ENCODE data around the gene GALP.
"Not testable (repeated sequence)": the region's sequence is repeated elsewhere in the genome, so short reads cannot be mapped to it uniquely, and the experiment has no call there.

Gene GALP

GRCh38 chr19:56148955-56149655, 26.7 kb upstream of the GALP start:
- not testable (repeated sequence) for DNase-seq

- DNase-seq: no peak
Measured at GRCh38 chr19:56149656-56150038, 26.2 kb upstream of the GALP start.

- no peak for DNase-seq
Measured at GRCh38 chr19:56150358-56150757, 25.4 kb upstream of the GALP start.

DNA sequence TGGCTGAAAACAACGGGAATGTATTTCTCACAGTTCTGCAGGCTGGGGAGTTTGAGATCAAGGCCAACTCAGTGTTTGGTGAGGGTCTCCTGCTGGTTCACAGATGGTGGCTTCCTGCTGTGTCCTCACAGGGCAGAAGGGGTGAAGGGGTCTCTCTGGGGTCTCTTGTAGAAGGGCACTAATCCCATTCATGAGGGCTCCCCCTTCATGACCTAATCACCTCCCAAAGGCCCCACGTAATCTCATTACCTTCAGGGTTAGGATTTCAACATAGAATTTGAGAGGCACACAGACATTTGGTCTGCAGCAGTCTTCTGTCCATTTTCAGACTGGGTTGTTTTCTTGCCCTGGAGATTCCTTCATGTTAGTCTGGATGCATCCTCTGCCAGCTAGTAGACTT, 23.2 kb upstream of the GALP start:
- no peak for DNase-seq

- DNase-seq: no peak
Measured at GRCh38 chr19:56153507-56153906, 22.3 kb upstream of the GALP start.

- no peak for DNase-seq
Measured at GRCh38 chr19:56155124-56155687, 20.6 kb upstream of the GALP start.

DNA sequence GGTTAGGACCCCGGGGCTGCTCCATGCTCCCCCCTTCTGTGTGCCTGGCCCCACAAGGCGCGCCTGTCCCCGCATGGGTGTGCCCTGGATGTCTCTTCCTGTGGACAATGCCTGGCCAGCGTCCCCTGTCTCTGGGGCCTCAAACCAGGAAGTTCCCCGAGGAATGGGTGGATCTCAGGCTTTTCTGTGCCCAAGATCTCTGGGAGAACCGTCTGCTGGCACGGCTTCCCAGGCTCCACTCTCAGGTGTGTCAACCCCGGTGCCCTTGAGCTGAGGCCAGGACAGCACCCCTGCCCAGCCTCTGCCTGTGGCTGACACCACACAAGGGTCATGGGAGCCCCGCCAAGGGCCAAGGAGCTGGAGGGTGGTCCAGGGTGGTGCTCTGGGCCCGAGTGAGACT, 19.0 kb upstream of the GALP start:
- DNase-seq: no peak

DNA sequence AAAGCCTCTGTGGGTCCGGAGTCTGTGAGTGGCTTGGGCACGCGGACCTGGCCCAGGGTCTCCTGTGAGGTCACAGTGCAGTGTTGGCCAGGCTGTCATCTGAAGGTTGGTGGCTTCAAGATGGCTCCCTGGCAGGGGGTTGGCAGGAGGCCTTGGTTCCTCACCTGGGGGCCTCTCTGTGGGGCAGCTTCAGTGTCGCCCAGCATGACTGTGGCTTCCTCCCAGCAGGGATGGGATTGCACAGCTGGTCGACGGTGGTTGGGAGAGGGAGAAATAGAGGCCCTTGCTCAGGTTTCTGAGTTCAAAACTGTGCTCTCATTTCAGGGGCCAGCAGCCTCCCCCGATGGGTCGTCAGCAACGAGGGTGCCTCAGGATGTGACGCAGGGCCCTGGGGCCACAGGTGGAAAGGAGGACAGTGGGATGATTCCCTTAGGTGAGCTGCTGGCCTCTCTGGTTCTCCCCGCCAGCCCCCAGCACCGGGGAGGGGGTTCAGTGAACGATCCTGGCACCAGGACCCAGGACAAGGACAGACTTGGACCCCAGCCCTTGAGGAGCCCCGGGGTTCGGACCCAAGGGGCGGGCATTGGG, 17.5 kb upstream of the GALP start:
- no peak for DNase-seq

- no peak for DNase-seq
Measured at GRCh38 chr19:56159009-56159559, 16.7 kb upstream of the GALP start.

DNA sequence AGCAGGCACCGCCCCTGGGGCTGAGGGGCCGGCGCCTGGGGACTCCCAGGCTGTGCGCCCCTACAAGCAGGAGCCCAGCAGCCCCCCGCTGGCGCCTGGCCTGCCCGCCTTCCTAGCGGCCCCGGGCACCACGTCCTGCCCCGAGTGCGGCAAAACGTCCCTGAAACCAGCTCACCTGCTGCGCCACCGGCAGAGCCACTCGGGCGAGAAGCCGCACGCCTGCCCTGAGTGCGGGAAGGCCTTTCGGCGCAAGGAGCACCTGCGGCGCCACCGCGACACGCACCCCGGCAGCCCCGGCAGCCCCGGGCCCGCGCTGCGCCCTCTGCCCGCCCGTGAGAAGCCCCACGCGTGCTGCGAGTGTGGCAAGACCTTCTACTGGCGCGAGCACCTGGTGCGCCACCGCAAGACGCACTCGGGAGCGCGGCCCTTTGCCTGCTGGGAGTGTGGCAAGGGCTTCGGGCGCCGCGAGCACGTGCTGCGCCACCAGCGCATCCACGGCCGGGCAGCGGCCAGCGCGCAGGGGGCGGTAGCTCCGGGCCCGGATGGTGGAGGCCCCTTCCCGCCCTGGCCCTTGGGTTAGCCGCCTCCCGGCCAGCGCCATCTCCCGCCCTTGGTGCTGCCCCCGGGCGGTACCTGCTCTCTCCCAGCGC, 16.1 kb upstream of the GALP start:
- DNase-seq: no peak

DNA sequence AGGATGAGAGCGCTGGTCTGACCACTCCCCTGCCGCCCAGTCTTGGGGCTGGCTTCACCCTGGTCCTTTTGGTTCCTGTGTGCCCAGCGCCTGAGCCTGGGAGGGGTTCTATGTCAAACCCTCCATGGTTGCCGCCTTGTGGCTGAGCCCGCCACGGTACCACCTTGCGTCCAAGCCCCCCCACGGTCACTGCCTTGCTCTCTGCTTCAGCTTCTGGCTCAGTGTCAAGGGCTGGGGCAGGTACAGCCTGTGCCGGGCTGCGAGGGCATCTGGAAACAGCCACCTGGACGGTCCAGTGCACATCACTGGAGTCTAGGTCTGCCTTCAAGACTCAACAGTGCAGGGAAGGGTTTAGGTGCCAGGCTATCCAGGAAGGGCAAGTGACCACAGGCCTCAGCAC, 14.3 kb upstream of the GALP start:
- no peak for DNase-seq

- DNase-seq: peak in 1 of 2 donors; percentile 24
Measured at GRCh38 chr19:56162258-56162657, 13.6 kb upstream of the GALP start.

DNA sequence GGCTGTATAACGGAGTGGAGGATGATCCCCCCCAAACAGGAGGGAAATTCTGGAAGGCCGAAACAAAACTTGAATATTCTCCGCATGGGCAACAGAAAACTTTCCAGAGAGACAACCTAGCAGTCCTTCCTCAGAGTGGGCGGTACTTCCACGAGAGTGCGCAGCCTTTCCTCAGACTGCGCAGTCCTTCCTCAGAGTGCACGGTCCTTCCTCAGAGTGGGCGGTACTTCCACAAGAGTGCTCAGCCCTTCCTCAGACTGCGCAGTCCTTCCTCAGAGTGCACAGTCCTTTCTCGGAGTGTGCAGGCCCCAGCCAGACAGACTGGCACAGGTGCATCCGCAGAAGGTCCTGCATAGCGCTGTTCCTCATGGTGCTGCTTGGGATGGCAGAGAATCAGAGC, 12.7 kb upstream of the GALP start:
- DNase-seq: no peak

DNA sequence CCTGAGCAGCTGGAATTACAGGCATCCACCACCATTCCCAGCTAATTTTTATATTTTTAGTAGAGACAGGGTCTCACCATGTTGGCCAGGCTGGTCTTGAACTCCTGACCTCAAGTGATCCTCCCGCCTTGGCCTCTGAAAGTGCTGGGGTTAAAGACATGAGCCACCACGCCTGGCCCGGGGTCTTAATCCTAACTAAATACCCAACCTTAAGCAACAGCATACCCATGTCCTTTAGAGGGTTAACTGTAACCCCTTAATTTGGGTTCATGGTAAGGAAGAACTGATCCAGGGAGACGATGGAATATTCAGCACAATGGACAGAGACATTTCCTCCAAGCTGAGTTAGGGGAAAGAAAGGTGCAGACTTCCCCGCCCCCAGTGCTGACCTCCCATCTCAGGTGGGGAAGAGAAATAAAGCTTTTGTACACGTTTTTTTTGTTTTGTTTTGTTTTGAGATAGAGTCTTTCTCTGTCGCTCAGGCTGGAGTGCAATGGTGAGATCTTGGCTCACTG, 8.7 kb upstream of the GALP start:
- no peak for DNase-seq

GRCh38 chr19:56170261-56170660, 5.5 kb upstream of the GALP start:
- no peak for DNase-seq

DNA sequence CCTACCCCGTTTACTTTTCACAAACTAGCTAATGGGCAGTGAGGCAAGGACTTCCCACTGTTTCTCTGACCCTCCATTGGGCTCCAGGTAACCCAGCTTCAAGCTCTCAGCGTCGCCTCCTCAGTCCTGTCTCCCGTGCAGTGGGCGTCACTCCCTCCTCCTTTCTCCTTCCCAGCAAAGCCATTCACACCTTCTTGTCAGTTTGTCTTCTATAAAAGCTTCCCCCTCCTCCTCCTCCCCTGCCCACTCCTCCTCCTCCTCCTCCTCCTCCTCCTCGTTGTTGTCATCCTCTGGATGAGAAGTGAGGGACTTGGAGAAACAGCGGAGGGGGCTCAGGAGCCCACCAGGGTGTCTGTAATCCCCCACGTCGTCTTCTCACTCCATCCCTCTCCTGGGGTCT, 1.7 kb upstream of the GALP start:
- no peak for DNase-seq

DNA sequence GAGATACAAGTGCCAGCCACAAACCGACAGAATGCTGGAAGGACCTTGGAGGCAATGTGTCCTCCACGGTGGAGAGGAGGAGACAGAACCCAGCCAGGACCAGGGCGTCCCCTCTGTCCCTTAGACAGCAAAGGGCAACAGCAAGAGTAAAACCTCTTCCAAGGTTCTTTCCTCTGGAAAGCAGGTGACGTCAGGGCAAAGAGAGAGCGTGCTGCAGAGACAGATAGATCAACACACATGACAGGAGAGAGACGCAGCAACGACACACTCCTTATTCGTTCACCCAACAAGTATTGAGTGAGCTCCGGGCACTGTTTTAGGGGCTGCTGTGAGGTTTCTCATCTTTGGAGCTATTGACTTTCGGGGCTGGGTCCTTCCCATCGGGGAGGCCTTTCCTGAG, 1.3 kb upstream of the GALP start:
- DNase-seq: no peak

DNA sequence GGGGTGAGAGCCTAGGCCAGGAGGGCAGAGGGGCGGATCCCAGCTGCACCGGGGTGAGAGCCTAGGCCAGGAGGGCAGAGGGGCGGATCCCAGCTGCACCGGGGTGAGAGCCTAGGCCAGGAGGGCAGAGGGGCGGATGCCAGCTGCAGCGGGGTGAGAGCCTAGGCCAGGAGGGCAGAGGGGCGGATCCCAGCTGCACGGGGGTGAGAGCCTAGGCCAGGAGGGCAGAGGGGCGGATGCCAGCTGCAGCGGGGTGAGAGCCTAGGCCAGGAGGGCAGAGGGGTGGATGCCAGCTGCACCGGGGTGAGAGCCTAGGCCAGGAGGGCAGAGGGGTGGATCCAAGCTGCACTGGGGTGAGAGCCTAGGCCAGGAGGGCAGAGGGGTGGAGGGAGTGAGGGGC, 502 bp downstream of the GALP start:
- not testable (repeated sequence) for DNase-seq

DNA sequence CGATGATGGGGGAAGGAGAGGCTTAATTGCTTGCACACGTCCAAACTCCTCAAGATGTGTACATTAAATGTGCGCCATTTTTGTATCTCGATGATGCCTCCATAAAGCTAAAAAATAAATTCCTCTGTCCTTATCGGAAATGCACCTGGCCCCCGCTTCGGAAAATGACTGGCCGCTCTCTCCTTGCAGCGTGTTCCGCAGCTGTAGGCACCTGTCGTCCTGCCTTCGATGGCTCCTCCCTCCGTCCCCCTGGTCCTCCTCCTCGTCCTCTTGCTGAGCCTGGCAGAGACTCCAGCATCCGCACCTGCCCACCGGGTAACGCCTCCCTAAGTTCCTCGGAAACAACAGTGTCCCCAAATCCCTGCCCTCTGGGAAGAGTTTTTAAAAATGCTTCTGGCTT, 1.1 kb downstream of the GALP start:
- no peak for DNase-seq

GRCh38 chr19:56177564-56178243, 1.9 kb downstream of the GALP start:
- no peak for DNase-seq

- DNase-seq: no peak
Measured at GRCh38 chr19:56189785-56190184, 14.0 kb downstream of the GALP start.

GRCh38 chr19:56191115-56191514, 15.3 kb downstream of the GALP start:
- no peak for DNase-seq

- DNase-seq: no peak
Measured at GRCh38 chr19:56191711-56192110, 15.9 kb downstream of the GALP start.

All from stimulated activated CD4-positive, alpha-beta T cell treated with anti-CD3 and anti-CD28 coated beads, Interleukin-2, amount 100 ng/mL, for 48 hours (primary cell).